ENCODE data around the gene CHAD.
"Not testable (repeated sequence)": the region's sequence is repeated elsewhere in the genome, so short reads cannot be mapped to it uniquely, and the experiment has no call there.

The CHAD gene

DNA sequence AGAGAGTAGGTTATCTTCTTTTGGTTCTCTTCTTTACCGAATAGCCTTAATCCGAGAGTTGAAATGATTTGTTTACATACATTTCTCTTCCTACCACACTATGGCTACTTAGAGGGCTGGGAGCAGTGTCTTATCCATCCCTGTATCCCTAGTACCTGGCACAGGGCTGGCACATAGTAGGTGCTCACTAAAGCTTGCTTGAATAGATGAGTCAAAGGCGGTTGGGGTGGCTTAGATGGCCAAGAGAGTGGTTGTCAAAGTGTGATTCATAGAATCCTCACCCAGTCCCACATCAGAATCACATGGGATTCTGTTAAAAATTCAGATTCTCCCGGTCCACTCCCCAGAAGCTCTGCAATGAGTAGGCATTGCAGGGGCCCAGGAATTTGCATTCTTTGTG lies 11.1 kb downstream of the CHAD start:
- no peak for DNase-seq (ENCODE audit: low read depth)

DNA sequence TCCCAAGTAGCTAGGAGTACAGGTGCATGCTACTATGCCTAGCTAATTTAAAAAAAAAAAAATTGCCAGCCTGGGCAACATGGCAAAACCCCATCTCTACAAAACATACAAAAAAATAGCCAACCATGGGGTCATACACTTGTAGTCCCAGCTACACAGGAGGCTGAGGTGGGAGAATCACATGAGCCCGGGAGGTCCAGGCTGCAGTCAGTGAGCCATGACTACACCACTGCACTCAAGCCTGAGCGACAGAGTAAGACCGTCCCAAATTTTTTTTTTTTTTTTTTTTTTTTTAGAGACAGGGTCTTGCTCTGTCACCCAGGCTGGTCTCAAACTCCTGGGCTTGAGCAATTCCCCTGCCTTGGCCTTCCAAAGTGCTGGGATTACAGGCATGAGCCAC lies 14.8 kb downstream of the CHAD start:
- DNase-seq (ENCODE audit: low read depth): no peak

DNA sequence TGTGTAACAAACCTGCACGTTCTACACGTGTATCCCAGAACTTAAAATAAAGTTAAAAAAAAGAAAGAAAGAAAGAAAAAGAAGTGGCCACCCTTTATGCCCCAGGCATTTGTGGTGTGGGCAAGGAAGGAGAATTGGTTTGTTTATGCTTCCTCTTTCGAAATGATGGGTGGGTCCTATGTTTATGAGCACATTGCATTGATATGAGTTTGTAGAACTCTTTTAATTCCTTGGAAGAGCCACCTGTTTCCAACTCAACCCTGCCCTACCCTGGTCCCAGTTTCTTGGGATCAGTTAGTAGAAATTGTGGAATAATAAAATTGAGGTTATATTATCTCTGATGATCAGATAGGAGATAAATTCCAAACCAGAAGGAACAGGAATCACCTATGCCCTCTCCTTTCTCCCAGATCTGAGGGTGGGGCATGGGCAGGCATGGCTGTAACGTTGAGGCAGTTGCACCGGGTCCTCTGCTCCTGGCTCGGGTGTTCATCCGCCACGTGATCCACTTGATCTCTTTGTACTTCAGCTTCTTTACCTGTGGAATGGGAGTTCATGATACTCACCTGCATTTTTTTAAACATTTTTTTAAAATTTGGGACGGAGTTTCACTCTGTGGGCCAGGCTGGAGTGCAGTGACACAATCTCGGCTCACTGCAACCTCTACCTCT lies 15.9 kb downstream of the CHAD start:
- DNase-seq (ENCODE audit: low read depth): no peak

DNA sequence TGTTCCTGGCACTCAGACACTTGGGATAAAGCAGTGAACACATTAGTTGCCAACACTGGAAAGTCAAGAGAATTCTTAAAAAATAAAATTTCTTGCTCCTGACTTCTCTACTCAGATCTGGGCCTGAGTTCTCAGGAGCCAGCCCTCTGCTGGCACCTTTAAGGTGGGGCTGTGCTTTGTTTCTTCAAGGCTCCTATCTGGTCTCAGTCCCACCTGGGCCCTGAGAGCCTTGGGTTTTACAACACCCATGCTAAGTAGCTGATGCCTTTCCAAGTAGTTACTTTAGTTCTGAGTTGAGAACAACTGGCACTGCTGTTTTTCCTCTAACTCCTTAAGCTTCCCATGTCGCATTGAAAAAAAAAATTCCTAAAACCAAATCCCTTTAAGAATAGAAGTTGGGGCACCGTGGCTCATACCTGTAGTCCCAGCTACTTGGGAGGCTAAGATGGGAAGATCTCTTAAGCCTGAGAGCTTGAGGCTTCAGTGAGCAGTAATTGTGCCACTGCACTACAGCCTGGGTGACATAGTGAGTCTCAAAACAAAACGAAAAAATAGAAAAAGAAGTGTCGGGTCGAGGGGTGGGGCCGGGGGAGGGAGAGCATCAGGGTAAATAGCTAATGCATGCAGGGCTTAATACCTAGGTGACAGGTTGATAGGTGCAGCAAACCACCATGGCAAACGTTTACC lies 16.6 kb downstream of the CHAD start:
- no peak for DNase-seq (ENCODE audit: low read depth)

DNA sequence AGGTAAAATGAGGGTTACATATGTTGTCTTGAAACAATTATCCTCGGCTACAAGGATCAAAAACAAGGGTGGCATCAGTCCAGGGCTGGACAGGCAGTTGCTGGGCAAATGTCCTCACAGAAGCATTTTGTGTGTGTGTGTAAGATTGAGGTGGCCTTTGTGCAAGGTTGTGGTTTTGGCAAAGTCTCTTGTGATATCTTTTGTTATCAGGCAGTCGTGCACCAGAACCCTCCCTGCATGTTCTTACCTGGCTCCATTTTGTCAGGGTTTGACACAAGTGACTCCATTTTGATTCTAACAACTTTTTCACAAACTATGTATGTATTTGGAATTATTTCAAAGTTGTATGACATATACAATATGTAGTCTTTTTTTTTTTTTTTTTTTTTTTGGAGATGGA lies 20.0 kb downstream of the CHAD start:
- no peak for DNase-seq (ENCODE audit: low read depth)

DNA sequence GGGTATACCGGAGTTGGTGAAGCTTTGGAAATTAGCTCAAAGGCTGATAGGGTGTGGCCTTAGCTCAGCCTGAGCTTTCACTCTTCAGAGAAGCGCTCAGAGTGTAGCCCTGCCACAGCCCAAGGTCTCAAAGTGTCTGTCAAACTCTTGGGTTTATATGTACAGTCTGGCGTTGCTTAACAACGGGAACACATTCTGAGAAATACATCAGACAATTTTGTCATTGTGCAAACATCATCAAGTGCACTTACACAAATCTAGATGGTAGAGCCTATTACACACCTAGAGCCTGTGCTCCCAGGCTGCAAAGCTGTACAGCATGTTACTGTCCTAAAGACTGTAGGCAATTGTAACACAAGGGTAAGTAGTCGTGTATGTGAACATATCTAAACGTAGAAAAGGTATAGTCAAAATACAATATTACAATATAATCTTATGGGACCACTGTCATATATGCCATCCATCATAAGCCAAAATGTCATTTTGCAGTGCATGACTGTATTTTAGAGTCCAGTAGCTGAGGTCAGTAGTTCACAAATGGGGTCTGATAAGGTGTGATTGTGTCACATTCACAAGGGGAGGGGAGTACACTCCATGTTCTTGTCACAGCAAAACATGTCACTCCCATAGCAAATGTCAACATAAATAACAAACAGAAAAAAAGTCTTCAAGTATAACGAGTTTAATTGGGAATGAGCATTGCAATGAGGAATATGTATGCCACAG lies 20.6 kb downstream of the CHAD start:
- DNase-seq (ENCODE audit: low read depth): no peak

DNA sequence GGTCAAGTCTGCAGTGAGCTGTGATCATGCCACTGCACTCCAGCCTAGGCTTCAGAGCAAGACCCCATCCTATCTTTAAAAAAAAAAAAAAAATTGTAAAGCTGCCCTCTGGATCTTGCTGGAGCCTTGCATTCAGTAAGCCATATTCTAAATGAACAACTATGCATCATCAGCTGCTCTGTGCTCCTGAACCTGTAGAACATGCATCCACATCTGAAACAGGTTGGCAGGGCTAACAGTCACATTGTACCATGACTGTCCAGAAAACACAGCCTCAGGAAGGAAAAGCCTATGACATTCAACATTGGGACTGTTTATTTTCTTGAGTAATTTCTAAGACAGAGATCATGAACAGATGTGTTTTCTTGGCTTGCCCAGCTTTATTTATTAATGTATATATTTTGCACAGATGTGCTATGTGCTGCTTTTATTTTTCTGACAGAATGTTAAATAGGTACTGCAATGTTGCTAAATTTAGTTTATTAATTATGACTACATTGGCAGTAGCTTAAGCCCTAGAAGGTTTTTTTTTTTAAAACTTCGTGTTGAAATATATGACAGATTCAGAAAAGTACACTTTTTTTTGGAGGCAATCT lies 22.9 kb downstream of the CHAD start:
- no peak for DNase-seq (ENCODE audit: low read depth)

DNA sequence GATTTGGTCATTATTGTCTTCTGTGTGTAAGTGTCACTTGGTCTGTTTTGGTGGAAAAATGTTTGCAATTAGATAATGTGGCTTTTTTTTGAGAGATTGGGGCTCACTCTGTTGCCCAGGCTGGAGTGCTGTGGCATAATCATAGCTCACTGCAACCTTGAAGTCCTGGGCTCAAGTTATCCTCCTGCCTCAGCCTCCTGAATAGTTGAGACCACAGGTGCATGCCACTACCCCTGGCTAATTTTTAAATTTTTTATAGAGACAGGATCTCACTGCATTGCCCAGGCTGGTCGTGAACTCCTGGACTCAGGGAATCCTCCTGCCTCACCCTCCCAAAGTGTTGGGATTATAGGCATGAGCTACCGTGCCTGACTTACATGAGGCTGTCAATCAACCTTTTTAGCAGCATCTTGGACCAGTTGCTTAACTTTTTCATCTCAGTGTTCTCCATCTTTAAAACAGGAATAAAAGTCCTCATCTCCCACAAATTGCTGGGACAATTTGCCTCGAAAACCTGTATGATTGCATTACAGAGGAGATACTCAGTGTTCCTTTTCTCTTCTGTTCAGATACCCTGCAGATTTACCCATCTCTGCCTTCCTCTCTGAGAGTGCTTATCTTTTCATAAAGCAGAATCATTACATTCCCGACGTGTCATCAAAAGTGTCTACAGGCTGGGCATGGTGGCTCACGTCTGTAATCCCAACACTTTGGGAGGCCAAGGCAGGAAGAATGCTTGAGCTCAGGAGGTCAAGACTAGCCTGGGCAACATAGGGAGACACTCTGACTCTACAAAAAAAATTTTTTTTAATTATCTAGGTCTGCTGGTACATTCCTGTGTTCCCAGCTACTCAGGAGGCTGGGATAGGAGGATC lies 23.6 kb downstream of the CHAD start:
- no peak for DNase-seq (ENCODE audit: low read depth)

DNA sequence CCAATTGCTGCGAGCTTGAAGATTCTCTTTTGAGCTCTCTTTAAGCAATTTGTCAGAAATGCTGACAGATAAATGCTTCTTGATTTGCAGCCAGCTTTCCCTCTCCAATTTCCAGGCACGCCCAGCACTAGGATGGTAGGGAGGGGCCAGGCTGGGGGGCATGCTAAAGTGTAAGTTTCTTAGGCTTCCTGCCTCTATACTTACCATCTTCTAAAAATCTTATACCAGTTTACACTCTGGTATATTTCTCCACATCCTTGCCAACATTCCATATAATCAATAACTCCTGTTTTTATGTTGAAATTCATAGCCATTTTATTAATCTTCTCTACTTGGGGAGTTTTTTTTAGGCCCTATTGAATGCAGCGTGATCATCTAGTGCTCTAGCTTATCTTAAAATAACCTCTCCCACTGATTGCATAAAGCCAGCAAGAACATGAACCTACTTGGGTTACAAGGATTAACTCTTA lies 25.1 kb downstream of the CHAD start:
- DNase-seq (ENCODE audit: low read depth): no peak

DNA sequence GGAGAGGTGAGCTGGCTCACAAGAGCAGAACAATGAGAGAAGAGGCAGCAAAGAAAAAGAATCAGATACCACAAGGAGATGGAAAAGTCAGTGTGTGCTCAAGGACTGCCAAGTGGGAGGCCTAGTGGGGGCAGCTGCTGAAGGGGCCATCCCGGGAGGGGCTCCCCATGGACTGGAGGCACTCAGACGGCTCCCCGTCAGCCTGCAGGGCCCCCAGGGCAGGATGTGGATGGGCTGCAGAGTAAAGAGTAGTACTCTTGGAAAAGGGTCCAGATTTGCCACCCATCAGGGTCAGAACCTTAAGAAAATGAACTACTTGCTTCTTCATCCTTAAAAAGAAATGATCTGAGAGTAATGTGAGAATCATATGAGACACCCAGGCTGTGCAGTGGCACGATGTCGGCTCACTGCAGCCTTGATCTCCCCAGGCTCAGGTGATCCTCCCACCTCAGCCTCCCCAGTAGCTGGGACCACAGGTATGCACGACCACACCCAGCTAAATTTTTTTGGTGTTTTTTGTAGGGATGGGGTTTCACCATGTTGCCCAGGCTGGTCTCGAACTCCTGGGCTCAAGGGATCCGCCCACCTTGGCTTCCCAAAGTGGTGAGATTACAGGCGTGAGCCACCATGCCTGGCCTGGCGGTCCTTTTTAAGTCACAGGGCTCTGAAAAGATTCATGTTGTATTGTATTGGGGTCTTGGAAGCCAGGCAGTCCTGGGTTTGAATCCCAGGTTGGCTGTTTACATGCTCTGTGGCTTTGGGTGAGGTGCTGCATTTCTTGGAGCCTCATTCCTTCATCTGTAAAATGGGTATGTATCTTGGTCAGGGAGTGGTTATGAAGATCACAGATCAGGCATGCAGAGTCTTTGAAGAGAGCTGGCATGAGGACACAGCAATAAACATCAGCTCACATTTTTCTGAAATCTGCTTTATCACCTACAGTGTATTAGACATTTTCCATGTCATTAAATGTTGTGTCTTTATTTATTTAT lies 27.5 kb downstream of the CHAD start:
- DNase-seq (ENCODE audit: low read depth): no peak

DNA sequence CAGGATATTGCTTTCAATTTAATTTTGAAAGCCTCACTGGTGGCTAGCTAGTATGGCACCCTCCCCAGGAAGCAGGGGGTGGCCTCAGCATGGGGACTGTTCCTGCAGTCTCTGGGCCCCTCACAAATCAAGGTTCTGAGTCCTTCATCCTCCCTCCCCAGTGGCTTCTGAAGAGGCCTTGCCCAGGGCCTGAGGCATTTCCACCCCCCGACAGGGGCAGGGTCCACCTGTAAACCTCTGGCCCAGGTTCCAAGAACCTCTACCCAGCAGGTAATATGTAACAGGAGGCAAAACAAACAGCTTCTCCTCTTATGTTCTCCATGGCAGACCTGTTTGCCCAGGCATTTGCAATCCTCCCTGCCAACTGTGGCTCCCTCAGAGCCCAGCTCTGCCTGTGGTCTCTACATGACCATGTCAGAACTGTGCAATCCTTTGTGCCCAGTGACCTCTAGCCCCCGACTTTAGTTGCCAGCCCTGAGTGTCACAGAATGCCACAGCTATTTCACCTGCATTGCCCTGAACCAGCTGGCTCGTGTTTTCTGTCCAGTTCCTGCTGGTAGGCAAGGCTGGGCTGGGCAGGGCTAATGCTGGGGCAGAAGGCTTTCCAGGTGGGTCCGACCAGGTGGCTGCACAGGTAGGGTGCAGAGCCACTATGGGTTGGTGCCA lies 28.4 kb downstream of the CHAD start:
- no peak for DNase-seq (ENCODE audit: low read depth)

DNA sequence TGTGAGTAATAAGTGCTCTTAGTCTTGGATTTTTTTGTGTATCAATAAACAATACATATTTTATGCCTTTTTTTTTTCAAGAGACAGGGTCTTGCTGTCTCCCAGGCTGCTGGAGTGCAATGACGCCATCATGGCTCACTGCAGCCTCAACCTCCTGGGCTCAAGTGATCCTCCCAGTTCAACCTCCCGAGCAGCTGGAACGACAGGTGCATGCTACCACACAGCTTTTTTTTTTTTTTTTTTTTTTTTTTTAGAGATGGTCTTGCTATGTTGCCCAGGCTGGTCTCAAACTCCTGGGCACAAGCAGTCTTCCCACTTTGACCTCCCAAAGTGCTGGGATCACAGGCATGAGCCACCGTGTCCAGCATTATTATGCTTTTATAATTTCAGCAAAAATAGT lies 29.7 kb downstream of the CHAD start:
- no peak for DNase-seq (ENCODE audit: low read depth)

DNA sequence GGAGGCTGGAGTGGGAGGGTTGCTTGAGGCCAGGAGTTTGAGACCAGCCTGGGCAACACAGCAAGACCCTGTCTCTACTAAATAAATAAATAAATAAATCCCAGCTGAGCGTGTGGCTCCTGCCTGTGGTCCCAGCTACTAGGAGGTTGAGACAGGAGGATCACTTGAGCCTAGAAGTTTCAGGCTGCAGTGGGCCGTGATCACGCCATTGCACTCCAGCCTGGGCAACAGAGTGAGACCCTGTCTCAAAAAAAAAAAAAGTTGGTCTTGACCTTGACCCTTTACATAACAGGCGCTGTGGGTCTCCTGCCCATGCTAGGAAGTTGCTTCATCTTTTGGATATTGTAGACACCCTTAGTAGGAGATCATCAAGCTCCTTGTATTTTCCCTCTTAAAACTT lies 31.3 kb downstream of the CHAD start:
- DNase-seq (ENCODE audit: low read depth): no peak

DNA sequence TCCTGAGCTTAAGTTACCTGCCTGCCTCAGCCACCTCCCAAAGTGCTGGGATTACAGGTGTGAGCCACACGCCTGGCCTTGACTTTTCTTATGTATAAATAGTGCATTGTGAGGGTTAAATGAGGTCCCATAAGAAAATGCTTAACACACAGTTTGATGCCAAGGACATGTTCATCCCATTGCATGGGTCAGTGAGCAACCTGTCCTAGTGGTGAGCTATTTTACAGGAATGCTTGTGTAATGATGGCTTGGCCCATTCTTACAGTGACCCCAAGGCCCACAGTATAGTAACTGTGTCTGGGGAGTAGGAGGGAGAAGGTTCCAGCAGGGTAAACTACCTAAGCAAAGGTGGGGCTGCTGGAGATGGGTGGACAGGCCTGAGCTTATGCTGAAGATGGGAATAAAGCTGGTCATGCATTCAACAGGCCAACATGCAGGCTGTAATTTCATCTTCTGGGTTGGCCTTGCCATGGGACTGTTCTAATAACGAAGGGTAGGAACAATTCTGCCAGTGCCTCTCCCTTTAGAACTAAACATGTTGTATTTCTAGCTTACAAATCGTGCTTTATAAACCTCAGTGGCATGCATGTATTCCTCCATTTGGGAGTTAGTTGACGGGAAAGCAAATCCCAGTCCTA lies 36.4 kb downstream of the CHAD start:
- DNase-seq (ENCODE audit: low read depth): no peak

DNA sequence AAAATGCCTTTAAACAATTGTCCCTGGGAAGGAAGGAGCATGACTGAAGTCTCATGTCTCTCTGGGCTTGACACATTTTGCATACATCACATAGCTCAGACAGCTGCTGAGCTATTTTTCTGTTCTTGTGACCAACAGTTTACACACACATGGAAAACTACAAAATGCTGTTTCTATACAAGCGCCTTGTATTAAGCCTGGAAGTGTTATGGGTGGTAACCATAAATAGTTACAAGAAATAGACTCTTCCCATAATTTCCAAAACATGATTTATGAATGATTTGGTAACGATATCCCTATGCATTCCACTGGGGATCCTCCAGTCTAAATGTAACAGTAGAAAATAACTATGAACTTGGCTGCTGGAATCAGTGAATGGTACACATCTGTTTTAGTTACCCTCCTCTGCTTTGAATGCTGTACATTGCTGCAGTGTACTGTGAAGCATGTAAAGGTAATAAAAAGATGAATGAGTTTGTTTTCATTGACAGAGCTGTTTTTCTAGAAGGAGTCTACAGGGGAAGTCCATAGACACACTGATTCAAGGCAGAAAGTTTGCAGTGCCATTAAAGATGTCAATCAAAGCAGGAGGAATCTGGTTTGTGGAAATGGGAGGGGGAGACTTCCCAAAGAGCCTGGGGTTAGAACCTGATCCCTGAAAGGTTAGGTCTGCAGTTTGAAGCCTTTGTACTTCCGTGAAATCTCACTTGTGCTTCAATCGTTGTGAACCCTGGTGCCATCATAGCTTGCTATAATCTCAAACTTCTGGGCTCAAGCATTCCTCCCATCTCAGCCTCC lies 37.7 kb downstream of the CHAD start:
- DNase-seq (ENCODE audit: low read depth): no peak

DNA sequence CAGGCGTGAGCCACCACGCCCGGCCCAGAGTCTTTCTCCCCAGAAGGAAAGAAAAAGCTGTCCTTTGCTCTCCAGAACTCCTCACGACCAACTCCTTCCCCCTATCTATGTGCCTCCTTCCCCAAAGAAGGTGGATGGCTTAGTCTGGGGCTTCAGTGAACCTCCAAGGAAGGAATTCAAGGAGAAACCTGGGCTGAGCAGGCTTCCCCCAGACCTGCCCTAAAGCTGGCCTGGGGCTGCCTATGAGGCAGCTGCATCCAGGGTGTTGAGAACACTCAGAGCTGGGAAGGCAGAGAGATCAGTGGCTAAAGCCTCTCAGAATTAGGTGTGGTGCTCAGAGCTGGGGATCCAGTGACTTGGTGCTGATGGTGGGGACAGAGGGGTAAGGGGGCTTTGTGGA lies 38.9 kb downstream of the CHAD start:
- no peak for DNase-seq (ENCODE audit: low read depth)

DNA sequence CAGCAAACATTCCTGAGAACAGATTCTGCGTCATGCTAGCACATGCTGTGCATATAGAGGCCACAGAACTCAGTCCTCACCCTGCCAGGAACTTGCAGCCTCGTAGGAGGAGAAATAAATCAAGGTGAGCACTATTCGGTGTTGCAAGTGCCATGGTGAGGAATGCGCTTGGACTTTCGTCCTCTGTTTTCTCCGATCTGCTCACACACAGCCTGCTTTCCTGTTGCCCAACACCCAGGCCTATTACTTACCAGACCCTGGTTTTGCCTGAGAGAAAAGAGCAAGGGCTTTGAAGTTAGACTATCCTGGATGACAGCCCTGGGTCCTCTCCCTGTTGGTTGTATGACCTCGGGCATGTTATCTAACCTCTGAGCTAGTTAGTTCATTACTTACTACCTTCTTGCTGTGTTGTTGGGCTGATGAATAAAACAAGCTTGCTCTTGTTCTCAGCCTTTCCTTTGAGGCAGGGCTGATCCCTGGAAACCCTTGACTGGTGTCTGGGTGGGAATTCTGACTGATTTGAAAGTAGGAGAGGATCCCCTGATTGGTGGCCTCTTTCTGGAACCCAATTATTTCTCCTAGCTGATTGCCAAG lies 39.8 kb downstream of the CHAD start:
- DNase-seq (ENCODE audit: low read depth): no peak

DNA sequence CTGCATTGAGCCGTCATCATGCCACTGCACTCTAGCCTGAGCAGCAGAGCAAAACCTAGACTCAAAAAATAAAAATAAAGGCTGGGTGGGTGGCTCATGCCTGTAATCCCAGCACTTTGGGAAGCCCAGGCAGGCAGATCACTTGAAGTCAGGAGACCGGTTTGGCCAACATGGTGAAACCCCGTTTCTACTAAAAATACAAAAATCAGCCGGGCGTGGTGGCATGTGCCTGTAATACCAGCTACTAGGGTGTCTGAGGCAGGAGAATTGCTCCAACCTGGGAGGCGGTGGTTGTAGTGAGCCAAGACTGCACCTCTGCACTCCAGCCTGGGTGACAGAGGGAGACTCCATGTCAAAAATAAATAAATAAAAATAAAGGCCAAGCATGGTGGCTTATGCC lies 40.6 kb downstream of the CHAD start:
- not testable (repeated sequence) for DNase-seq (ENCODE audit: low read depth)
